Stimulated activated CD8-positive, alpha-beta memory T cell treated with anti-CD3 and anti-CD28 coated beads, Interleukin-4, amount 100 ng/mL, for 1 hour (primary cell): ENCODE data around the gene DNM1.

Experiments used
- DNase-seq, 2 donors: peaks; one replicate each; pipeline ENCODE4 v3.0.0-alpha.2; 2020; ENCODE audit warnings: low read depth in 2 of 2, low spot score in 1 of 2

The DNM1 gene

DNA sequence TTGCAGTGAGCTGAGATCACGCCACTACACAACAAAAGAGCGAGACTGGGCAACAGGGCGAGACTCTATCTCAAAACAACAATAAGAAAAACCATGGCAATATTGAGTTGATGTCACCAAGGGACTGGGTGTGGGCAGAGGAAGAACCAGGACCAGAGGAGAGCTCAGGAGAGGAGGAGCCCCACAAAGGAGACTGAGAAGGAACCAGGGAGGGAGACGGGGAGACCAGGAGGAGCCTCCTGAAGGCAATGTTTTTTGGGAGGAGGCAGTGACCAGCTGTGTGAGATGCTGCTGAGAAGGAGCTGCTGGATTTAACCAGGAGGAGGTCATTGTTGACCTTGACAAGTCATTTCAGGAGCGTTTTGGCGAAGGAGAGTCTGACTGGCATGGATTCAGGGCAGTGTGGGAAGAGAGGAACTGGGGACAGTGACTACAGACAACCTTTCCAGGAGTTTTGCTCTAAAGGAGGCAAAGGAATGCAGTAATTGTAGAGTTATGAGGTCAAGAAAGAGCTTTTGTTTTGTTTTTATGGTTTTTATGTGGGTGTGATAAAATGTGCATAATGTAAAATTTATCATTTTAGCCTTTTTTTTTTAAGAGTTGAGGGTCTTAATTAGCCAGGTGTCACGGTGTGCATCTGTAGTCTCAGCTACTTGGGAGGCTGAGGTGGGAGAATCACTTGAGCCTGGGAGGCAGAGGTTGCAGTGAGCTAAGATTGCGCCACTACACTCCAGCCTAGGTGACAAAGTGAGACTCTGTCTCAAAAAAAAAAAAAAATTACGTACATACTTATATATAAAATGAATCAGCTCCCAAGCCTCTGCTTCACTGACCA lies 101.2 kb downstream of the DNM1 start:
- DNase-seq: no peak
